Measurements from ENCODE around the gene TMIGD1.
"Not testable (repeated sequence)": the region's sequence is repeated elsewhere in the genome, so short reads cannot be mapped to it uniquely, and the experiment has no call there.

The TMIGD1 gene

GRCh38 chr17:30343244-30343643 is 9.4 kb upstream of the TMIGD1 start:
- H3K9me3 ChIP-seq (ENCODE audit: control extremely low read depth in 1 of 5, control insufficient read depth in 4 of 5, insufficient read depth in 2 of 5, low read depth in 1 of 5, low read length in 4 of 5); H3K27ac ChIP-seq (ENCODE audit: insufficient read depth in 1 of 2, low read depth in 1 of 2, low read length in 2 of 2, poor library complexity in 1 of 2, severe bottlenecking in 2 of 2); H3K36me3 ChIP-seq (ENCODE audit: control insufficient read depth in 4 of 4, insufficient read depth in 4 of 4, low read length in 3 of 4); DNase-seq; H3K4me3 ChIP-seq (ENCODE audit: control insufficient read depth in 1 of 7, extremely low read depth in 1 of 7, insufficient read depth in 4 of 7, low read depth in 2 of 7, low read length in 6 of 7); POLR2A ChIA-PET; H3K27me3 ChIP-seq (replicated peaks in 2 of 5; ENCODE audit: control insufficient read depth in 4 of 5, insufficient read depth in 5 of 5, low read length in 4 of 5): not testable (repeated sequence)
- 100% methylated on average over 2 of the region's 3 CpGs for WGBS (ENCODE audit: insufficient coverage)
- peaks cover 10 to 25% (median 21%) of the 10 kb centered on the region in 4 experiments for H3K4me1 ChIP-seq (ENCODE audit: control extremely low read depth in 1 of 4, control insufficient read depth in 4 of 4, insufficient read depth in 4 of 4, low read length in 3 of 4)
- CTCF ChIA-PET = interaction anchor here (0.6 to 1.2 kb wide), 3 partner anchors 37 to 347 kb away, joined by 3 read pairs; partner anchors contain the start of gene BLMH

GRCh38 chr17:30341703-30342249 is 7.9 kb upstream of the TMIGD1 start:
- no peaks in the 10 kb centered on the region for H3K9me3 ChIP-seq (ENCODE audit: control extremely low read depth in 1 of 5, control insufficient read depth in 4 of 5, insufficient read depth in 2 of 5, low read depth in 1 of 5, low read length in 4 of 5)
- H3K4me1 ChIP-seq (ENCODE audit: control extremely low read depth in 1 of 4, control insufficient read depth in 4 of 4, insufficient read depth in 4 of 4, low read length in 3 of 4) = peaks cover 10 to 25% (median 21%) of the 10 kb centered on the region in 4 experiments
- ChIA-PET CTCF (interaction anchor here (0.9 to 3.4 kb wide), 10 partner anchors 11 to 373 kb away, joined by 3 to 17 read pairs (median 4); partner anchors contain the start of gene CPD), POLR2A (no interaction called here)
- H3K27me3 ChIP-seq (replicated peaks in 2 of 5; ENCODE audit: control insufficient read depth in 4 of 5, insufficient read depth in 5 of 5, low read length in 4 of 5) = no peaks in the 10 kb centered on the region
- no peak overlapping the region for H3K4me3 ChIP-seq (ENCODE audit: control insufficient read depth in 1 of 7, extremely low read depth in 1 of 7, insufficient read depth in 4 of 7, low read depth in 2 of 7, low read length in 6 of 7)
- no peak for DNase-seq
- no peaks in the 10 kb centered on the region for H3K36me3 ChIP-seq (ENCODE audit: control insufficient read depth in 4 of 4, insufficient read depth in 4 of 4, low read length in 3 of 4)
- WGBS (ENCODE audit: insufficient coverage) = 97% methylated on average over 3 of the region's 5 CpGs
- no peak overlapping the region for H3K27ac ChIP-seq (ENCODE audit: insufficient read depth in 1 of 2, low read depth in 1 of 2, low read length in 2 of 2, poor library complexity in 1 of 2, severe bottlenecking in 2 of 2)

GRCh38 chr17:30340801-30341356 is 7.0 kb upstream of the TMIGD1 start:
- ChIA-PET CTCF (interaction anchor here (0.7 to 3.4 kb wide), 20 partner anchors 10 to 800 kb away, joined by 3 to 17 read pairs (median 4); partner anchors contain the start of gene CPD), POLR2A (interaction anchor here (0.6 kb wide), 1 partner anchor 37 kb away, joined by 4 read pairs; no protein-coding TSS in a partner anchor)
- Histone ChIP-seq H3K4me3 (ENCODE audit: control insufficient read depth in 1 of 7, extremely low read depth in 1 of 7, insufficient read depth in 4 of 7, low read depth in 2 of 7, low read length in 6 of 7) (no peak overlapping the region), H3K27ac (ENCODE audit: insufficient read depth in 1 of 2, low read depth in 1 of 2, low read length in 2 of 2, poor library complexity in 1 of 2, severe bottlenecking in 2 of 2) (no peak overlapping the region), H3K9me3 (ENCODE audit: control extremely low read depth in 1 of 5, control insufficient read depth in 4 of 5, insufficient read depth in 2 of 5, low read depth in 1 of 5, low read length in 4 of 5) (no peaks in the 10 kb centered on the region), H3K27me3 (replicated peaks in 2 of 5; ENCODE audit: control insufficient read depth in 4 of 5, insufficient read depth in 5 of 5, low read length in 4 of 5) (no peaks in the 10 kb centered on the region), H3K4me1 (ENCODE audit: control extremely low read depth in 1 of 4, control insufficient read depth in 4 of 4, insufficient read depth in 4 of 4, low read length in 3 of 4) (peaks cover 10 to 25% (median 20%) of the 10 kb centered on the region in 4 experiments), H3K36me3 (ENCODE audit: control insufficient read depth in 4 of 4, insufficient read depth in 4 of 4, low read length in 3 of 4) (no peaks in the 10 kb centered on the region)
- peak in 2 of 3 donors; percentile 26 to 31 for DNase-seq
- 11% methylated on average over 4 of the region's 6 CpGs for WGBS (ENCODE audit: insufficient coverage)

- POLR2A ChIA-PET = interaction anchor here (0.6 kb wide), 1 partner anchor 487 kb away, joined by 3 read pairs; no protein-coding TSS in a partner anchor
These were observed 5.2 kb upstream of the TMIGD1 start for GRCh38 chr17:30339086-30339485.

GRCh38 chr17:30337393-30337999 is 3.6 kb upstream of the TMIGD1 start:
- CTCF ChIA-PET = interaction anchor here (0.8 to 3.8 kb wide), 14 partner anchors 8 to 233 kb away, joined by 3 to 19 read pairs (median 4); no protein-coding TSS in a partner anchor
- POLR2A ChIA-PET = interaction anchor here (0.7 kb wide), 1 partner anchor 25 kb away, joined by 3 read pairs; no protein-coding TSS in a partner anchor

More at GRCh38 chr17:30339086-30339485, 5.2 kb upstream of the TMIGD1 start:
- H3K4me1 ChIP-seq (ENCODE audit: control extremely low read depth in 1 of 4, control insufficient read depth in 4 of 4, insufficient read depth in 4 of 4, low read length in 3 of 4) = peaks cover 4 to 11% (median 5%) of the 10 kb centered on the region in 4 experiments
- no peak overlapping the region for H3K27ac ChIP-seq (ENCODE audit: insufficient read depth in 1 of 2, low read depth in 1 of 2, low read length in 2 of 2, poor library complexity in 1 of 2, severe bottlenecking in 2 of 2)
- no peaks in the 10 kb centered on the region for H3K27me3 ChIP-seq (replicated peaks in 2 of 5; ENCODE audit: control insufficient read depth in 4 of 5, insufficient read depth in 5 of 5, low read length in 4 of 5)
- no peaks in the 10 kb centered on the region for H3K36me3 ChIP-seq (ENCODE audit: control insufficient read depth in 4 of 4, insufficient read depth in 4 of 4, low read length in 3 of 4)
- H3K4me3 ChIP-seq (ENCODE audit: control insufficient read depth in 1 of 7, extremely low read depth in 1 of 7, insufficient read depth in 4 of 7, low read depth in 2 of 7, low read length in 6 of 7) = no peak overlapping the region
- CTCF ChIA-PET = interaction anchor here (1.4 to 3.4 kb wide), 5 partner anchors 9 to 175 kb away, joined by 3 to 17 read pairs (median 7); no protein-coding TSS in a partner anchor
- WGBS (ENCODE audit: insufficient coverage) = 100% methylated on average over 2 of the region's 2 CpGs
- DNase-seq = no peak
- H3K9me3 ChIP-seq (ENCODE audit: control extremely low read depth in 1 of 5, control insufficient read depth in 4 of 5, insufficient read depth in 2 of 5, low read depth in 1 of 5, low read length in 4 of 5) = no peaks in the 10 kb centered on the region

GRCh38 chr17:30336369-30337171 is 2.7 kb upstream of the TMIGD1 start:
- H3K36me3 ChIP-seq (ENCODE audit: control insufficient read depth in 4 of 4, insufficient read depth in 4 of 4, low read length in 3 of 4) = no peaks in the 10 kb centered on the region
- no peak overlapping the region for H3K4me3 ChIP-seq (ENCODE audit: control insufficient read depth in 1 of 7, extremely low read depth in 1 of 7, insufficient read depth in 4 of 7, low read depth in 2 of 7, low read length in 6 of 7)
- CTCF ChIA-PET = interaction anchor here (0.6 to 3.8 kb wide), 20 partner anchors 9 to 232 kb away, joined by 3 to 19 read pairs (median 4); partner anchors contain the start of gene BLMH
- H3K9me3 ChIP-seq (ENCODE audit: control extremely low read depth in 1 of 5, control insufficient read depth in 4 of 5, insufficient read depth in 2 of 5, low read depth in 1 of 5, low read length in 4 of 5) = no peaks in the 10 kb centered on the region
- no peak overlapping the region for H3K27ac ChIP-seq (ENCODE audit: insufficient read depth in 1 of 2, low read depth in 1 of 2, low read length in 2 of 2, poor library complexity in 1 of 2, severe bottlenecking in 2 of 2)
- DNase-seq = peak; percentile 64 to 72 (median 68)
- peaks cover 2 to 19% (median 9%) of the 10 kb centered on the region in 4 experiments for H3K4me1 ChIP-seq (ENCODE audit: control extremely low read depth in 1 of 4, control insufficient read depth in 4 of 4, insufficient read depth in 4 of 4, low read length in 3 of 4)
- 66% methylated on average over 6 of the region's 8 CpGs for WGBS (ENCODE audit: insufficient coverage)
- H3K27me3 ChIP-seq (replicated peaks in 2 of 5; ENCODE audit: control insufficient read depth in 4 of 5, insufficient read depth in 5 of 5, low read length in 4 of 5) = no peaks in the 10 kb centered on the region
- POLR2A ChIA-PET = no interaction called here

More at GRCh38 chr17:30337393-30337999, 3.6 kb upstream of the TMIGD1 start:
- Histone ChIP-seq H3K27me3 (replicated peaks in 2 of 5; ENCODE audit: control insufficient read depth in 4 of 5, insufficient read depth in 5 of 5, low read length in 4 of 5) (no peaks in the 10 kb centered on the region), H3K4me3 (ENCODE audit: control insufficient read depth in 1 of 7, extremely low read depth in 1 of 7, insufficient read depth in 4 of 7, low read depth in 2 of 7, low read length in 6 of 7) (no peak overlapping the region), H3K4me1 (ENCODE audit: control extremely low read depth in 1 of 4, control insufficient read depth in 4 of 4, insufficient read depth in 4 of 4, low read length in 3 of 4) (peaks cover 0 to 13% (median 4%) of the 10 kb centered on the region in 4 experiments), H3K27ac (ENCODE audit: insufficient read depth in 1 of 2, low read depth in 1 of 2, low read length in 2 of 2, poor library complexity in 1 of 2, severe bottlenecking in 2 of 2) (no peak overlapping the region), H3K36me3 (ENCODE audit: control insufficient read depth in 4 of 4, insufficient read depth in 4 of 4, low read length in 3 of 4) (no peaks in the 10 kb centered on the region), H3K9me3 (ENCODE audit: control extremely low read depth in 1 of 5, control insufficient read depth in 4 of 5, insufficient read depth in 2 of 5, low read depth in 1 of 5, low read length in 4 of 5) (no peaks in the 10 kb centered on the region)
- WGBS (ENCODE audit: insufficient coverage) = 100% methylated on average over 1 of the region's 1 CpG
- DNase-seq = no peak
